Esophagus muscularis mucosa (tissue), 4 donors: ENCODE data around the gene WDR82. TPM values are rescaled to one million over a fixed set of nuclear protein-coding genes. Genes with fewer than 3 reads are reported as not detected.

ENCODE experiments used
- DNase-seq: peaks from one replicate; pipeline ENCODE4 v3.0.0-alpha.2; 2017; ENCODE audit errors: extremely low spot score
- H3K27ac ChIP-seq, 4 donors: fragments of 200-600 bp; sonication (generic); replicated peaks in 1 of 4; 1 replicate in 3 of 4; 2 replicates in 1 of 4; pipeline ENCODE4 v1.5.1; 2016 to 2019; ENCODE audit warnings: mild to moderate bottlenecking in 1 of 4
- H3K27me3 ChIP-seq, 4 donors: fragments of 200-600 bp; sonication (generic); one replicate each; pipeline versions ENCODE4 v1.5.1 to v1.6.0; 2016 to 2019
- H3K36me3 ChIP-seq, 4 donors: fragments of 200-600 bp; sonication (generic); one replicate each; pipeline ENCODE4 v1.5.1; 2016 to 2019
- H3K4me1 ChIP-seq, 4 donors: fragments of 200-600 bp; sonication (generic); one replicate each; pipeline ENCODE4 v1.5.1; 2016 to 2019
- H3K4me3 ChIP-seq, 4 donors: fragments of 200-600 bp; sonication (generic); 1 replicate in 2 of 4; 2 replicates in 2 of 4; pipeline ENCODE4 v1.5.1; 2016 to 2019; ENCODE audit warnings: mild to moderate bottlenecking in 4 of 4, moderate library complexity in 1 of 4
- H3K9me3 ChIP-seq, 4 donors: fragments of 200-600 bp; sonication (generic); 1 replicate in 3 of 4; 2 replicates in 1 of 4; pipeline ENCODE4 v1.5.1; 2016 to 2019
- CTCF ChIP-seq, 3 experiments: fragments of 200-600 bp in 2 of 3; fragments of 450-650 bp in 1 of 3; sonication (generic) in 2 of 3; IDR thresholded peaks; one replicate each; pipeline ENCODE4 v1.5.1; 2017 to 2019; ENCODE audit warnings: antibody characterized with exemption in 3 of 3, mild to moderate bottlenecking in 2 of 3, moderate library complexity in 1 of 3
- EP300 ChIP-seq: sonication (generic); formaldehyde crosslinking; IDR thresholded peaks from one replicate; pipeline ENCODE4 v1.6.1; 2017; ENCODE audit warnings: antibody characterized with exemption
- POLR2A ChIP-seq: fragments of 450-650 bp; IDR thresholded peaks from one replicate; pipeline ENCODE4 v1.6.1; 2017; ENCODE audit warnings: antibody characterized with exemption, moderate library complexity, mild to moderate bottlenecking, low read depth
- POLR2AphosphoS5 ChIP-seq, 2 donors: sonication (generic); formaldehyde crosslinking; IDR thresholded peaks; one replicate each; pipeline ENCODE4 v1.6.1; 2017; ENCODE audit warnings: antibody characterized with exemption in 2 of 2
- WGBS: methylation state at CpG from one replicate; pipeline ENCODE4 v1.1.5; 2018; 5-methylcytosine and 5-hydroxymethylcytosine counted together
- intact Hi-C: fragments of 100-400 bp; cut with DNase I; formaldehyde crosslinking; loops from one replicate; pipeline ENCODE4 v1.15.1; 2023
- total RNA-seq, 4 donors: library from RNA; depleted of rRNA; stranded (reverse); fragments of >200 nt; gene quantifications; one replicate each; pipeline versions ENCODE4 v1.1.0 to v1.2.1, GENCODE V29; 2016

Gene WDR82
- total RNA-seq, 4 donors from 2014 or later: 62.6 to 101 (median 80.9) TPM

- Histone ChIP-seq H3K4me1 (peaks cover 19 to 29% (median 28%) of the 10 kb centered on the region in 4 donors), H3K27me3 (no peaks in the 10 kb centered on the region), H3K9me3 (no peaks in the 10 kb centered on the region), H3K36me3 (peaks cover 0 to 10% (median 8%) of the 10 kb centered on the region in 4 donors), H3K27ac (peak overlapping the region in 3 of 4 donors; percentile 46 to 51 (median 47)), H3K4me3 (no peak overlapping the region)
- intact Hi-C loops: no loop called here
- WGBS: 80% methylated on average over 2 of the region's 2 CpGs
- no peak for DNase-seq
- no peak for TF ChIP-seq EP300
- no peak for TF ChIP-seq POLR2A
- TF ChIP-seq CTCF (IDR thresholded peaks at IDR 0.05): no peak
- no peak for TF ChIP-seq POLR2AphosphoS5 (IDR thresholded peaks at IDR 0.05)
Measured at GRCh38 chr3:52313188-52313773, 34.8 kb upstream of the WDR82 start.

- TF ChIP-seq POLR2AphosphoS5 (IDR thresholded peaks at IDR 0.05) (no peak), CTCF (IDR thresholded peaks at IDR 0.05) (no peak), EP300 (no peak), POLR2A (no peak)
- H3K4me3 ChIP-seq: no peak overlapping the region
- H3K27ac ChIP-seq: no peak overlapping the region
- no peaks in the 10 kb centered on the region for H3K9me3 ChIP-seq
- intact Hi-C loops: no loop called here
- peaks cover 7 to 16% (median 15%) of the 10 kb centered on the region in 4 donors for H3K4me1 ChIP-seq
- WGBS: no CpG with 5 or more reads among the region's 9 CpGs
- peaks cover 0 to 10% (median 8%) of the 10 kb centered on the region in 4 donors for H3K36me3 ChIP-seq
- H3K27me3 ChIP-seq: no peaks in the 10 kb centered on the region
- DNase-seq: no peak
Measured at GRCh38 chr3:52311576-52312119, 33.2 kb upstream of the WDR82 start.

GRCh38 chr3:52310861-52311575 lies 32.6 kb upstream of the WDR82 start:
- 87% methylated on average over 6 of the region's 9 CpGs for WGBS
- peaks cover 0 to 10% (median 8%) of the 10 kb centered on the region in 4 donors for H3K36me3 ChIP-seq

GRCh38 chr3:52308308-52308707 lies 29.9 kb upstream of the WDR82 start:
- TF ChIP-seq EP300: no peak
- TF ChIP-seq POLR2A: no peak
- no peak for TF ChIP-seq CTCF (IDR thresholded peaks at IDR 0.05)
- TF ChIP-seq POLR2AphosphoS5 (IDR thresholded peaks at IDR 0.05): no peak
- peaks cover 0 to 10% (median 8%) of the 10 kb centered on the region in 4 donors for H3K36me3 ChIP-seq
- intact Hi-C loops: no loop called here
- peaks cover 0 to 5% (median 4%) of the 10 kb centered on the region in 4 donors for H3K4me1 ChIP-seq
- no peaks in the 10 kb centered on the region for H3K27me3 ChIP-seq
- 64% methylated on average over 1 of the region's 1 CpG for WGBS
- H3K27ac ChIP-seq: no peak overlapping the region
- no peak for DNase-seq
- H3K9me3 ChIP-seq: no peaks in the 10 kb centered on the region
- no peak overlapping the region for H3K4me3 ChIP-seq

More at GRCh38 chr3:52310861-52311575, 32.6 kb upstream of the WDR82 start:
- Histone ChIP-seq H3K27ac (no peak overlapping the region), H3K4me1 (peaks cover 7 to 16% (median 15%) of the 10 kb centered on the region in 4 donors), H3K9me3 (no peaks in the 10 kb centered on the region), H3K4me3 (no peak overlapping the region), H3K27me3 (no peaks in the 10 kb centered on the region)
- no peak for DNase-seq
- intact Hi-C loops: no loop called here
- TF ChIP-seq POLR2A: no peak

- TF ChIP-seq POLR2AphosphoS5 (IDR thresholded peaks at IDR 0.05) (no peak), POLR2A (no peak), CTCF (IDR thresholded peaks at IDR 0.05) (no peak), EP300 (no peak)
- 70% methylated on average over 2 of the region's 4 CpGs for WGBS
- intact Hi-C loops: no loop called here
Measured at GRCh38 chr3:52306978-52307377, 28.5 kb upstream of the WDR82 start.

More at GRCh38 chr3:52306978-52307377, 28.5 kb upstream of the WDR82 start:
- Histone ChIP-seq H3K36me3 (peaks cover 0 to 10% (median 8%) of the 10 kb centered on the region in 4 donors), H3K4me3 (no peak overlapping the region), H3K4me1 (no peaks in the 10 kb centered on the region), H3K9me3 (no peaks in the 10 kb centered on the region), H3K27ac (no peak overlapping the region), H3K27me3 (no peaks in the 10 kb centered on the region)
- no peak for DNase-seq
